ENCODE measurements around the gene SCD.
A peak's percentile ranks its signal among the peaks of the same experiment; 100 is the strongest.
"Not testable (repeated sequence)": the region's sequence is repeated elsewhere in the genome, so short reads cannot be mapped to it uniquely, and the experiment has no call there.

Gene SCD

DNA sequence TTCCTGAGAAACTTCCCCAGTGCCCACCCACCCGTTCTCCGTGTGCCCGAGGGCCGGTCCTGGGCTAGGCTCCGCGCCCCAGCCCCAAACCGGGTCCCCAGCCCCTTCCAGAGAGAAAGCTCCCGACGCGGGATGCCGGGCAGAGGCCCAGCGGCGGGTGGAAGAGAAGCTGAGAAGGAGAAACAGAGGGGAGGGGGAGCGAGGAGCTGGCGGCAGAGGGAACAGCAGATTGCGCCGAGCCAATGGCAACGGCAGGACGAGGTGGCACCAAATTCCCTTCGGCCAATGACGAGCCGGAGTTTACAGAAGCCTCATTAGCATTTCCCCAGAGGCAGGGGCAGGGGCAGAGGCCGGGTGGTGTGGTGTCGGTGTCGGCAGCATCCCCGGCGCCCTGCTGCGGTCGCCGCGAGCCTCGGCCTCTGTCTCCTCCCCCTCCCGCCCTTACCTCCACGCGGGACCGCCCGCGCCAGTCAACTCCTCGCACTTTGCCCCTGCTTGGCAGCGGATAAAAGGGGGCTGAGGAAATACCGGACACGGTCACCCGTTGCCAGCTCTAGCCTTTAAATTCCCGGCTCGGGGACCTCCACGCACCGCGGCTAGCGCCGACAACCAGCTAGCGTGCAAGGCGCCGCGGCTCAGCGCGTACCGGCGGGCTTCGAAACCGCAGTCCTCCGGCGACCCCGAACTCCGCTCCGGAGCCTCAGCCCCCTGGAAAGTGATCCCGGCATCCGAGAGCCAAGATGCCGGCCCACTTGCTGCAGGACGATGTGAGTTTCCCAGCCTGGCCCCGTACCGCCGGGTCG lies at the start of gene SCD:
TSS of gene SCD (plus strand) at position 469 of the 803 bp plus-strand sequence. CDS start at position 741, 272 bp downstream.
- TF ChIP-seq, protein P1, sequence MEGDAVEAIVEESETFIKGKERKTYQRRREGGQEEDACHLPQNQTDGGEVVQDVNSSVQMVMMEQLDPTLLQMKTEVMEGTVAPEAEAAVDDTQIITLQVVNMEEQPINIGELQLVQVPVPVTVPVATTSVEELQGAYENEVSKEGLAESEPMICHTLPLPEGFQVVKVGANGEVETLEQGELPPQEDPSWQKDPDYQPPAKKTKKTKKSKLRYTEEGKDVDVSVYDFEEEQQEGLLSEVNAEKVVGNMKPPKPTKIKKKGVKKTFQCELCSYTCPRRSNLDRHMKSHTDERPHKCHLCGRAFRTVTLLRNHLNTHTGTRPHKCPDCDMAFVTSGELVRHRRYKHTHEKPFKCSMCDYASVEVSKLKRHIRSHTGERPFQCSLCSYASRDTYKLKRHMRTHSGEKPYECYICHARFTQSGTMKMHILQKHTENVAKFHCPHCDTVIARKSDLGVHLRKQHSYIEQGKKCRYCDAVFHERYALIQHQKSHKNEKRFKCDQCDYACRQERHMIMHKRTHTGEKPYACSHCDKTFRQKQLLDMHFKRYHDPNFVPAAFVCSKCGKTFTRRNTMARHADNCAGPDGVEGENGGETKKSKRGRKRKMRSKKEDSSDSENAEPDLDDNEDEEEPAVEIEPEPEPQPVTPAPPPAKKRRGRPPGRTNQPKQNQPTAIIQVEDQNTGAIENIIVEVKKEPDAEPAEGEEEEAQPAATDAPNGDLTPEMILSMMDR (conservative IDR thresholded peaks at IDR 0.05), result no peak
- peak within 1 kb of the TSS; percentile 91 for H3K27ac ChIP-seq

DNA sequence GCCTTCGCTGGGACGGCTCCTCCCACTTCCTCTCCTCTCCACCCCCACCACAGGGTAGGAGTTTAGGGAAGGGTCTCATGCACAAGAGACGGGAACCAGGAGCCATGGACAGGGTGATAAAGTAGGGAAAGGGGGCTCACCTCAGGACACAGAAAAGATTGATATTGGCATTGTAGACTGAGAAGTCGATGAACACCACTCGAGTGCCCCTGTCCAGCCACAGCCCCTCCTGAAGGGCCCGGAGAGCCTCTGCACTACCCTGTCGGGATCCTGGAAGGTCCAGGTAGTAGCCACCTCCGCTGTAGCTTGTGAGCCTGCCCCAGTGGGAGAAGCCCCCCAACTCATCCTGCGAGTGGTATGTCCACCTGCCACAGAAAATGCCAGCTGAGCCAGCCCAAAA lies 49.8 kb upstream of the SCD start:
- H3K27ac ChIP-seq, result no peak overlapping the region
- TF ChIP-seq, protein P1 (conservative IDR thresholded peaks at IDR 0.05), result no peak

DNA sequence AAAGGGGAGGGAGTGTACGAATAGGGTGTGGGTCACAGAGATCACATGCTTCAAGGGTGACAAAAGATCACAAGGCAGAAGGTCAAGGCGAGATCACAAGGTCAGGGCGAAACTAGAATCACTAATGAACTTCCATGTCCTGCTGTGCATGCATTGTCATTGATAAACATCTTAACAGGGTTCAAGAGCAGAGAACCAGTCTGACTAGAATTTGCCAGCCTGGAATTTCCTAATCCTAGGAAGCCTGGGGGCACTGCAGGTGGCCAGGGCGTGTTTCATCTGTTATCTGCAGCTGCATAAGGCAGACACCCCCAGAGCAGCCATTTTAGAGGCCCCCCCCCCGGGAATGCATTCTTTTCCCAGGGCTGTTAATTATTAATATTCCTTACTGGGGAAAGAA lies 45.9 kb upstream of the SCD start:
- H3K27ac ChIP-seq, result not testable (repeated sequence)

DNA sequence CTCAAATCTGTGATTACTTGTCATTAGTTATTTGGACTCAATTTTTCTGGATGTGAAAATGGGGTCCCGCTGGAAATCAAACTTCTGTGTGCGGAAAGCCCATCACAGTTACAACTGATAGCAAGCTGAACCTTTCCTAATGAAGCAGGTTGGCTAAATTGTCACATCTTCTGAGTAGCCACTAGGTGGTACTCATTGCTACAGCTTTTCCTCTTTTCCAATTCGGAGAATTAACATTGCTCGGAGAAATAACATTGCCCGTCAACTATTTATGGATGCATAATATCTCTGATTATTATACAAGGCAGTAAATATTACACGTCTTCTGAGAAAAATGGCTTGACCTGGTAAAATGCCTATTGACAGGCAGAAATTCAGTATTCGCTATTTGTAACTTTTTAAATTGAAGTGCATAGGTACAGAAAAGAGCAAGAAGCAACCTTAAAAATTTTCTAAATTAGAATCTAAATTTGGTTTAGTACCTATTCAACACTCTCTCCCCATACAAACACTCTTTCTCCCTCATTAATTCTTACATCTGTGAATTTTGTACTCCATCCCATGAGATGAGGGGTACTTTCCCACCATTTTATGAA lies 43.2 kb upstream of the SCD start:
- H3K27ac ChIP-seq, result no peak overlapping the region
- TF ChIP-seq, protein P1 (conservative IDR thresholded peaks at IDR 0.05), result peak; percentile 83

DNA sequence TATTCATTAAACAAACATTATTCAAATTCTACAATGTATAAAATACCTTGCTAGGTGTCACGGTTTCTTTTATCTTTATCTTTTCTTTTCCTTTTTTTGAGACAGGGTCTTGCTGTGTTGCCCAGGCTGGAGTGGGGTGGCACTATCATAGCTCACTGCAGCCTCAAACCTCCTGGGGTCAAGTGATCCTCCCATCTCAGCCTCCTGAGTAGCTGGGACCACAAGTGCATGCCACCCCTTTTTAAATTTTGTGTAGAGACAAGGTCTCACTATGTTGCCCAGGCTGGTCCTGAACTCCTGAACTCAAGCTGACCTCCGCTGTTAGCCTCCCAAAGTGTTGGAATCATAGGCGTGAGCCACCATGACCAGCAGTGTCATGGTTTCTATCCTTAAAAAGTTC lies 42.6 kb upstream of the SCD start:
- no peak overlapping the region for H3K27ac ChIP-seq
- TF ChIP-seq, protein P1 (conservative IDR thresholded peaks at IDR 0.05), result no peak

DNA sequence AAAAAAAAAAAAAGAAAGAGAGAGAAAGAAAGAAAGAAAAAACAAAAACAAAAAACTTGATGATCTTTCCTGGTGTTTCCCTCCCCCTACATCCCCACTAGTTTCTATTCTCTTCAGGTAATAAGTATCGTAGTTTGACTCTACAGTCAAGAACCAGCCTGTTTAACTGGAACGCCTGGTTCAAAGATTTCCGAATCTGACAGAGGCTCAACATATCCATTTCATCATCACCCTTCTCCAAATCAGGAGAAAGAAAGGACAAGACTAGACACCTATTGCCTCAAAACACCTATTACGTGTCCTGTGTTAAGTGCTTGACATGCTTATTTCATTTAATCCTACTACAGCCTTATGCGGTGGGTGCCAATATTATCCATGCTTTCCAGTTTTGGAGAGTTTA lies 40.2 kb upstream of the SCD start:
- TF ChIP-seq, protein P1 (conservative IDR thresholded peaks at IDR 0.05), result no peak
- no peak overlapping the region for H3K27ac ChIP-seq

DNA sequence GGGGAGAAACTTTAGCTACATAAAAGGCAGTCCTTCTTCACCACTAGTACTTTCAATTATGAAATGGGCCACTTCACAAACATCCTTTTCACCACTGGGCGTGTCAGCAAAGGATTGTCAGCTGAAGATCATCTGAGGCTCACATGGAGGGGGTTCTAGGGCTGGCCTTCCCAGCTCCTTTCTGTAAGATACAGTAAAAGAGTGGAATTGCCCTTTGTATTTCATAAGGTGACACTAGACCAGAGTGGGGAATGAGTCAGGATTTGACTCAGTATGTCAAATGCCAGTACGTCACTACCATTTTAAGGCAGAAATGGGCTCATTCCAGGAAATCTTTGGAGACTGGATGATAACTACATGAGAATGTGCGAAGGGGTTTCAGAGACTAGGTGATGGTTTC lies 39.3 kb upstream of the SCD start:
- TF ChIP-seq, protein P1 (conservative IDR thresholded peaks at IDR 0.05), result no peak
- H3K27ac ChIP-seq, result no peak overlapping the region

DNA sequence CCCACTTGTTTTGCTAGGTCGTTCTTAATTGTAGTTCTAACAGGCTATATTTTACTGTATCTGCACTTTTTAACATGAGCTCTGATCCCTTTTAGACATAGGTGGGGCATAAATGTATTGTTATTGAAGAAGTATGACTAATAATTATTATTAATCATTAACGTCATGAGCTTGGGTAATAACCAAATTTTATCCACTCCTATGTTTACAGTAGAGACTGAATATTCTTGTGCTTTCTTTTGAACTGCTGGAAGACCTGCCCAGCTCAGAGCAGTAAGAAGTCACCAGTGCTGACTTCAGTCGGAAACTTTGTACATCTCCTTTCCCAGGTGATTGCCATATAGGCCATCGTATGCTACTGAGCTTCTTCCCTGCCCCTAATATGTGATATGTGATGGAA lies 35.7 kb upstream of the SCD start:
- TF ChIP-seq, protein P1 (conservative IDR thresholded peaks at IDR 0.05), result no peak
- no peak overlapping the region for H3K27ac ChIP-seq
